GM21528 (cell line): Measurements from ENCODE around the gene POSTN.

Experiments used
- ATAC-seq: cut with Tn5 transposase; IDR thresholded peaks from one replicate; pipeline ENCODE4 v1.9.1; 2021; ENCODE audit warnings: mild to moderate bottlenecking, moderate library complexity; ENCODE audit not compliant: unreplicated experiment, low FRiP score

Gene POSTN

GRCh38 chr13:37598597-37598996 is at the start of gene POSTN:
TSS of gene POSTN (minus strand) at chr13:37598768. CDS start at chr13:37598726, 42 bp downstream.
- no peak for ATAC-seq

GRCh38 chr13:37647031-37647650 is 48.6 kb upstream of the POSTN start:
- ATAC-seq = no peak

- no peak for ATAC-seq
Observed at GRCh38 chr13:37646531-37646930, 48.0 kb upstream of the POSTN start.

GRCh38 chr13:37645181-37645740 is 46.7 kb upstream of the POSTN start:
- no peak for ATAC-seq

- ATAC-seq = no peak
Observed at GRCh38 chr13:37641391-37641790, 42.8 kb upstream of the POSTN start.

- ATAC-seq = no peak
Observed at GRCh38 chr13:37640499-37640898, 41.9 kb upstream of the POSTN start.

GRCh38 chr13:37636701-37637100 is 38.1 kb upstream of the POSTN start:
- ATAC-seq = no peak

- ATAC-seq = no peak
Observed at GRCh38 chr13:37632294-37632693, 33.7 kb upstream of the POSTN start.

GRCh38 chr13:37627428-37627827 is 28.9 kb upstream of the POSTN start:
- ATAC-seq = no peak

GRCh38 chr13:37621811-37622361 is 23.3 kb upstream of the POSTN start:
- ATAC-seq = no peak

- ATAC-seq = no peak
Observed at GRCh38 chr13:37618554-37618953, 20.0 kb upstream of the POSTN start.

GRCh38 chr13:37617173-37617572 is 18.6 kb upstream of the POSTN start:
- ATAC-seq = no peak

GRCh38 chr13:37616131-37616530 is 17.6 kb upstream of the POSTN start:
- ATAC-seq = no peak

- no peak for ATAC-seq
Observed at GRCh38 chr13:37615276-37615675, 16.7 kb upstream of the POSTN start.

GRCh38 chr13:37613638-37614037 is 15.1 kb upstream of the POSTN start:
- ATAC-seq = no peak

- no peak for ATAC-seq
Observed at GRCh38 chr13:37613236-37613635, 14.7 kb upstream of the POSTN start.

GRCh38 chr13:37608750-37609339 is 10.3 kb upstream of the POSTN start:
- ATAC-seq = no peak

GRCh38 chr13:37602733-37603381 is 4.3 kb upstream of the POSTN start:
- no peak for ATAC-seq

- no peak for ATAC-seq
Observed at GRCh38 chr13:37601648-37602440, 3.3 kb upstream of the POSTN start.

- ATAC-seq = no peak
Observed at GRCh38 chr13:37599519-37599918, 951 bp upstream of the POSTN start.
